Spleen (tissue), 11 donors: ENCODE data around the gene NFYA. TPM values are rescaled to one million over a fixed set of nuclear protein-coding genes. Genes with fewer than 3 reads are reported as not detected.

Experiments
- DNase-seq: peaks from one replicate; pipeline ENCODE4 v3.0.0-alpha.2; 2020
- H3K27ac ChIP-seq, 8 donors: fragments of 200-600 bp; sonication (generic) in 7 of 8; 1 replicate in 4 of 8; 2 replicates in 4 of 8; pipeline versions ENCODE4 v1.5.0 to v1.8.0; 2016 to 2021; ENCODE audit warnings: inconsistent platforms in 4 of 8, mild to moderate bottlenecking in 4 of 8, moderate library complexity in 1 of 8
- H3K27me3 ChIP-seq, 7 donors: fragments of 200-600 bp; sonication (generic) in 6 of 7; replicated peaks in 1 of 7; 1 replicate in 4 of 7; 2 replicates in 3 of 7; pipeline versions ENCODE4 v1.5.0 to v1.8.0; 2016 to 2021; ENCODE audit warnings: inconsistent platforms in 3 of 7, mild to moderate bottlenecking in 1 of 7
- H3K36me3 ChIP-seq, 6 donors: fragments of 200-600 bp; sonication (generic) in 5 of 6; 1 replicate in 4 of 6; 2 replicates in 2 of 6; pipeline versions ENCODE4 v1.5.0 to v1.8.0; 2016 to 2021; ENCODE audit warnings: inconsistent platforms in 2 of 6
- H3K4me1 ChIP-seq, 6 donors: fragments of 200-600 bp; sonication (generic) in 5 of 6; 1 replicate in 3 of 6; 2 replicates in 3 of 6; pipeline versions ENCODE4 v1.5.0 to v1.8.0; 2016 to 2021; ENCODE audit warnings: inconsistent platforms in 3 of 6
- H3K4me3 ChIP-seq, 8 donors: fragments of 200-600 bp; sonication (generic) in 7 of 8; 1 replicate in 4 of 8; 2 replicates in 4 of 8; pipeline versions ENCODE4 v1.5.0 to v1.8.0; 2016 to 2021; ENCODE audit warnings: inconsistent platforms in 4 of 8, mild to moderate bottlenecking in 4 of 8, moderate library complexity in 2 of 8
- H3K9me3 ChIP-seq, 8 donors: fragments of 200-600 bp; sonication (generic) in 7 of 8; 1 replicate in 4 of 8; 2 replicates in 4 of 8; pipeline versions ENCODE4 v1.5.0 to v1.8.0; 2016 to 2021; ENCODE audit warnings: inconsistent platforms in 4 of 8
- CTCF ChIP-seq, 11 experiments: fragments of 200-600 bp in 7 of 11; fragments of 450-650 bp in 4 of 11; sonication (generic) in 4 of 11; IDR thresholded peaks in 8 of 11; conservative IDR thresholded peaks in 3 of 11; 1 replicate in 7 of 11; 2 replicates in 4 of 11; pipeline versions ENCODE4 v1.4.0 to v1.8.0; 2016 to 2021; ENCODE audit warnings: antibody characterized with exemption in 11 of 11, inconsistent platforms in 4 of 11, mild to moderate bottlenecking in 1 of 11
- POLR2A ChIP-seq, 3 donors: fragments of 450-650 bp; IDR thresholded peaks; one replicate each; pipeline ENCODE4 v1.5.1; 2017; ENCODE audit warnings: antibody characterized with exemption in 3 of 3, mild to moderate bottlenecking in 1 of 3
- POLR2AphosphoS5 ChIP-seq, 3 donors: sonication (generic); formaldehyde crosslinking; IDR thresholded peaks; one replicate each; pipeline ENCODE4 v1.5.1; 2017; ENCODE audit warnings: antibody characterized with exemption in 3 of 3
- WGBS, 5 donors: extraction: QIAGEN DNeasy Blood & Tissue Kit in 3 of 5; methylation state at CpG; one replicate each; pipeline versions ENCODE4 v1.1.5 to v1.1.7; 2013 to 2018; 5-methylcytosine and 5-hydroxymethylcytosine counted together
- intact Hi-C: fragments of 100-400 bp; cut with DNase I; formaldehyde crosslinking; loops from one replicate; pipeline ENCODE4 v1.15.0; 2023; ENCODE audit warnings: low total_unique reads
- polyA plus RNA-seq, 3 donors: library from polyadenylated mRNA; stranded (reverse); fragments of 200-250 nt; gene quantifications; one replicate each; pipeline ENCODE4 v1.2.1, GENCODE V29; 2013
- total RNA-seq, 7 donors: library from RNA; depleted of rRNA in 3 of 7; stranded (reverse); fragments of >200 nt in 3 of 7; fragmentation: NEBNext Ultra II Directional in 4 of 7; extraction: Animal tissue kit (Norgen Biotek cat#: 25700) in 4 of 7; gene quantifications; one replicate each; pipeline versions ENCODE4 v1.1.0 to v1.2.1, GENCODE V29; 2016 to 2021
- donor health status: healthy with polysubstance abuse.
- donor health status: DM: no; HTN: no; CAD: no; lungs with moderate emphysema.
- donor health status: DM: no; HTN: no; CAD: no.
- donor health status: Bipolar disorder and iron deficiency.
- donor health status: healthy.
- donor health status: DM: no; HTN: no; CAD: no.
- donor health status: DM: yes; HTN: yes; CAD: no.

NFYA gene
- total and polyA plus RNA-seq, 10 donors: 6.4 to 34.8 (median 25.5) TPM

GRCh38 chr6:41054511-41054910, 18.3 kb upstream of the NFYA start:
- H3K27ac ChIP-seq: no peak overlapping the region
- TF ChIP-seq CTCF (IDR thresholded peaks at IDR 0.05 in 8 of 11, conservative IDR thresholded peaks at IDR 0.05 in 3 of 11) (no peak), POLR2AphosphoS5 (IDR thresholded peaks at IDR 0.05) (no peak), POLR2A (IDR thresholded peaks at IDR 0.05) (no peak)
- no peaks in the 10 kb centered on the region for H3K27me3 ChIP-seq
- WGBS, 5 donors: 96 to 100% (median 98%) methylated on average over 3 of the region's 3 CpGs
- intact Hi-C loops: no loop called here
- H3K9me3 ChIP-seq: no peaks in the 10 kb centered on the region
- no peak for DNase-seq
- H3K4me1 ChIP-seq: peaks cover 6 to 16% (median 12%) of the 10 kb centered on the region in 6 donors
- peaks cover 0 to 41% (median 4%) of the 10 kb centered on the region in 6 donors for H3K36me3 ChIP-seq
- no peak overlapping the region for H3K4me3 ChIP-seq

GRCh38 chr6:41055149-41055548, 17.6 kb upstream of the NFYA start:
- DNase-seq: no peak
- Histone ChIP-seq H3K36me3 (peaks cover 0 to 41% (median 4%) of the 10 kb centered on the region in 6 donors), H3K9me3 (no peaks in the 10 kb centered on the region), H3K4me3 (no peak overlapping the region), H3K27ac (no peak overlapping the region), H3K4me1 (peaks cover 6 to 16% (median 12%) of the 10 kb centered on the region in 6 donors), H3K27me3 (no peaks in the 10 kb centered on the region)
- intact Hi-C loops: no loop called here
- no peak for TF ChIP-seq POLR2AphosphoS5 (IDR thresholded peaks at IDR 0.05)
- no peak for TF ChIP-seq POLR2A (IDR thresholded peaks at IDR 0.05)
- no peak for TF ChIP-seq CTCF (IDR thresholded peaks at IDR 0.05 in 8 of 11, conservative IDR thresholded peaks at IDR 0.05 in 3 of 11)
- 30 to 58% (median 45%) methylated on average over 3 of the region's 3 CpGs for WGBS, 5 donors

- 89 to 97% (median 94%) methylated on average over 5 to 6 of the region's 6 CpGs for WGBS, 5 donors
- peaks cover 5 to 15% (median 6%) of the 10 kb centered on the region in 6 donors for H3K4me1 ChIP-seq
- intact Hi-C loops: no loop called here
- H3K9me3 ChIP-seq: no peaks in the 10 kb centered on the region
- no peak overlapping the region for H3K4me3 ChIP-seq
- no peaks in the 10 kb centered on the region for H3K27me3 ChIP-seq
- TF ChIP-seq POLR2AphosphoS5 (IDR thresholded peaks at IDR 0.05): no peak
- no peak for TF ChIP-seq CTCF (IDR thresholded peaks at IDR 0.05 in 8 of 11, conservative IDR thresholded peaks at IDR 0.05 in 3 of 11)
- TF ChIP-seq POLR2A (IDR thresholded peaks at IDR 0.05): no peak
- peaks cover 0 to 58% (median 9%) of the 10 kb centered on the region in 6 donors for H3K36me3 ChIP-seq
- H3K27ac ChIP-seq: no peak overlapping the region
- no peak for DNase-seq
These were observed 15.8 kb upstream of the NFYA start for GRCh38 chr6:41056768-41057490.

- WGBS, 5 donors: 84 to 97% (median 94%) methylated on average over 2 of the region's 2 CpGs
- Histone ChIP-seq H3K27me3 (no peaks in the 10 kb centered on the region), H3K27ac (no peak overlapping the region), H3K36me3 (peaks cover 0 to 72% (median 17%) of the 10 kb centered on the region in 6 donors), H3K9me3 (no peaks in the 10 kb centered on the region), H3K4me3 (no peak overlapping the region), H3K4me1 (peaks cover 0 to 7% (median 0%) of the 10 kb centered on the region in 6 donors)
- TF ChIP-seq CTCF (IDR thresholded peaks at IDR 0.05 in 8 of 11, conservative IDR thresholded peaks at IDR 0.05 in 3 of 11) (no peak), POLR2A (IDR thresholded peaks at IDR 0.05) (no peak), POLR2AphosphoS5 (IDR thresholded peaks at IDR 0.05) (no peak)
- intact Hi-C loops: no loop called here
- DNase-seq: no peak
These were observed 14.0 kb upstream of the NFYA start for GRCh38 chr6:41058783-41059181.
